ENCODE results near the gene CYTH2. TPM values are rescaled to one million over a fixed set of nuclear protein-coding genes. Genes with fewer than 3 reads are reported as not detected.

Gene CYTH2
- total and polyA plus RNA-seq, 9 of the 15 experiments (the other 6 are each of a cell fraction or from before 2014, with no cell fraction given), result 1.8 to 45.2 (median 23.8) TPM

DNA sequence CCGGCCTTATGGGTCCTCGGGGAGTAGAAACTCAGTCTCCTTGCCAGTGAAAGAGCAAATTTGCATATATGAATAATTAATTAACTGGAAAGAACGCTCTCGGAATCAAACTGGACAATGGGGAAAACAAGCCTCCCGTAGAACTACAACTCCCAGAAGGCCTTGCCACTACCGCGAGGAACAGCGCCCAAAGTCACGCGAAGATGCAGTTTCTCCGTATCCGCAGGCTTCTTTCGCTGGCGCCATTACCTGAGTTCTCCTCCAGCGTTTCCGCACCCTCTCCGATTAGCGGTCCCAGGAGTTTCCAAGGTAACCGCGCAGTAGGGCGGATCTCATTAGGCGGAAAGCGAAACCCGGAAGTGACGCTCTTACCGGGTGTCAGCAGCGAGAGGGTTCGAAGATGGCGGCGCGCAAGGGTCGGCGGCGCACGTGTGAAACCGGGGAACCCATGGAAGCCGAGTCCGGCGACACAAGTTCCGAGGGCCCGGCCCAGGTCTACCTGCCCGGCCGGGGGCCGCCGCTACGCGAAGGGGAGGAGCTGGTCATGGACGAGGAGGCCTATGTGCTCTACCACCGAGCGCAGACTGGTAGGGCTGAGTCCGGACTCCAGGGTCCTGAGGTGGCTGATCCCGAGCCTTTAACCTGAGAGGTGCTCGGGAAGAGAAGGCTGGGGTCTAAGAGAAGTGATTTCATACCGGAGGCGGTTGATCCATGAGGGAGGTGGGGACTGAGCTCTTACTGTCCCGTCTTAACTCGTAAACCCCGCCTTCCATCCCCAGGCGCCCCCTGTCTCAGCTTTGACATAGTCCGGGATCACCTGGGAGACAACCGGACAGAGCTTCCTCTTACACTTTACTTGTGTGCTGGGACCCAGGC is 23.3 kb upstream of the CYTH2 start, which contains the start of gene GRWD1 (continued):
- TF ChIP-seq, protein P1, sequence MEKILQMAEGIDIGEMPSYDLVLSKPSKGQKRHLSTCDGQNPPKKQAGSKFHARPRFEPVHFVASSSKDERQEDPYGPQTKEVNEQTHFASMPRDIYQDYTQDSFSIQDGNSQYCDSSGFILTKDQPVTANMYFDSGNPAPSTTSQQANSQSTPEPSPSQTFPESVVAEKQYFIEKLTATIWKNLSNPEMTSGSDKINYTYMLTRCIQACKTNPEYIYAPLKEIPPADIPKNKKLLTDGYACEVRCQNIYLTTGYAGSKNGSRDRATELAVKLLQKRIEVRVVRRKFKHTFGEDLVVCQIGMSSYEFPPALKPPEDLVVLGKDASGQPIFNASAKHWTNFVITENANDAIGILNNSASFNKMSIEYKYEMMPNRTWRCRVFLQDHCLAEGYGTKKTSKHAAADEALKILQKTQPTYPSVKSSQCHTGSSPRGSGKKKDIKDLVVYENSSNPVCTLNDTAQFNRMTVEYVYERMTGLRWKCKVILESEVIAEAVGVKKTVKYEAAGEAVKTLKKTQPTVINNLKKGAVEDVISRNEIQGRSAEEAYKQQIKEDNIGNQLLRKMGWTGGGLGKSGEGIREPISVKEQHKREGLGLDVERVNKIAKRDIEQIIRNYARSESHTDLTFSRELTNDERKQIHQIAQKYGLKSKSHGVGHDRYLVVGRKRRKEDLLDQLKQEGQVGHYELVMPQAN (IDR thresholded peaks at IDR 0.05; ENCODE audit: borderline replicate concordance), result peak; percentile 100
- TF ChIP-seq ETV5 (CRISPR knock-in tag; IDR thresholded peaks at IDR 0.05; ENCODE audit: low read depth) (no peak), MAFF (IDR thresholded peaks at IDR 0.05; ENCODE audit: low read length) (peak; percentile 50), RNF219 (CRISPR knock-in tag; IDR thresholded peaks at IDR 0.05) (no peak), ZNF395 (CRISPR knock-in tag; IDR thresholded peaks at IDR 0.05) (peak; percentile 83), KDM2B (CRISPR knock-in tag; IDR thresholded peaks at IDR 0.05) (no peak), PKNOX1 (IDR thresholded peaks at IDR 0.05) (no peak), CEBPB (tag; IDR thresholded peaks at IDR 0.05) (0 out of 2 replicates have a peak, but pooled peaks have one; percentile 4), ZNF124 (CRISPR knock-in tag; IDR thresholded peaks at IDR 0.05) (no peak), SRSF9 (IDR thresholded peaks at IDR 0.05; ENCODE audit: borderline replicate concordance, low read depth, low read length) (no peak), ADNP (tag; IDR thresholded peaks at IDR 0.05) (no peak), ZNF584 (CRISPR knock-in tag; IDR thresholded peaks at IDR 0.05; ENCODE audit: low read depth) (no peak), TEAD1 (CRISPR knock-in tag; IDR thresholded peaks at IDR 0.05) (no peak), SUPT5H (IDR thresholded peaks at IDR 0.05) (peak; percentile 89), ZNF551 (CRISPR knock-in tag; IDR thresholded peaks at IDR 0.05) (no peak), FOXA3 (CRISPR knock-in tag; conservative IDR thresholded peaks at IDR 0.05 in 1 of 2, IDR thresholded peaks at IDR 0.05 in 1 of 2) (0 out of 4 replicates have a peak, but pooled peaks of 1 of the 2 experiments have one; percentile 17), PRPF4 (IDR thresholded peaks at IDR 0.05; ENCODE audit: insufficient read depth, low read depth, low read length, poor library complexity, severe bottlenecking) (no peak), ZNF239 (CRISPR knock-in tag; IDR thresholded peaks at IDR 0.05) (no peak), SREBF2 (CRISPR knock-in tag; IDR thresholded peaks at IDR 0.05) (0 out of 2 replicates have a peak, but pooled peaks have one; percentile 78), KDM5B (IDR thresholded peaks at IDR 0.05; ENCODE audit: insufficient replicate concordance, low read depth, low read length) (peak; percentile 78)

Data from K562 (cell line).